ENCODE measurements around the gene CFAP91.

DNA sequence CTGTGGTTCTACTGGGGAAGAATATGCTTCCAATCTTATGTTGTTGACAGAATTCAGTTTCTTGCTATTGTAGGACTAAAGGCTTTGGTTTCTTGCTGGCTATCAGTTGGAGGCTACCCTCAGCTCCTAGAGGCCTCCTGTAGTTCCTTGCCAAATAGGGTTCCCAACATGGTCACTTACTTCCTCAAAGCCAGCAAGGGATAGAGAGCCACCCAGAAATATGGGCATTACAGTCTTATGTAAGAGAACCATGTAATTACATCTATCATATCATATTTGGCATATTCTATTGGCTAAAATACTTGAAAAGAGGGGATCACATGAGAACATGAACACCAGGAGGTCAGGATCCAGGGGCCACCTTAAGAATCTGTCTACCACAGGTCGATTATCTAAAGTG is 19.4 kb upstream of the CFAP91 start:
- TF ChIP-seq, protein P1, sequence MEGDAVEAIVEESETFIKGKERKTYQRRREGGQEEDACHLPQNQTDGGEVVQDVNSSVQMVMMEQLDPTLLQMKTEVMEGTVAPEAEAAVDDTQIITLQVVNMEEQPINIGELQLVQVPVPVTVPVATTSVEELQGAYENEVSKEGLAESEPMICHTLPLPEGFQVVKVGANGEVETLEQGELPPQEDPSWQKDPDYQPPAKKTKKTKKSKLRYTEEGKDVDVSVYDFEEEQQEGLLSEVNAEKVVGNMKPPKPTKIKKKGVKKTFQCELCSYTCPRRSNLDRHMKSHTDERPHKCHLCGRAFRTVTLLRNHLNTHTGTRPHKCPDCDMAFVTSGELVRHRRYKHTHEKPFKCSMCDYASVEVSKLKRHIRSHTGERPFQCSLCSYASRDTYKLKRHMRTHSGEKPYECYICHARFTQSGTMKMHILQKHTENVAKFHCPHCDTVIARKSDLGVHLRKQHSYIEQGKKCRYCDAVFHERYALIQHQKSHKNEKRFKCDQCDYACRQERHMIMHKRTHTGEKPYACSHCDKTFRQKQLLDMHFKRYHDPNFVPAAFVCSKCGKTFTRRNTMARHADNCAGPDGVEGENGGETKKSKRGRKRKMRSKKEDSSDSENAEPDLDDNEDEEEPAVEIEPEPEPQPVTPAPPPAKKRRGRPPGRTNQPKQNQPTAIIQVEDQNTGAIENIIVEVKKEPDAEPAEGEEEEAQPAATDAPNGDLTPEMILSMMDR (IDR thresholded peaks at IDR 0.05) = no peak
- no peak for TF ChIP-seq POLR2A (IDR thresholded peaks at IDR 0.05)
